Measurements from ENCODE around the gene WNT7B.

- no peak for TF ChIP-seq CTCF (IDR thresholded peaks at IDR 0.05; ENCODE audit: control extremely low read depth in 1 of 3, insufficient read depth in 1 of 3, low read depth in 1 of 3, low read length in 3 of 3)
- no peak for TF ChIP-seq EZH2 (IDR thresholded peaks at IDR 0.05; ENCODE audit: low read depth, low read length, severe bottlenecking)
Measured at GRCh38 chr22:46000081-46001027, 23.4 kb upstream of the WNT7B start.
